HK-2 (cell line): ENCODE data around the gene PAX5.

ENCODE experiments used
- DNase-seq: peaks from one replicate; pipeline ENCODE4 v3.0.0-alpha.2; 2018; ENCODE audit not compliant: unreplicated experiment

PAX5 gene

DNA sequence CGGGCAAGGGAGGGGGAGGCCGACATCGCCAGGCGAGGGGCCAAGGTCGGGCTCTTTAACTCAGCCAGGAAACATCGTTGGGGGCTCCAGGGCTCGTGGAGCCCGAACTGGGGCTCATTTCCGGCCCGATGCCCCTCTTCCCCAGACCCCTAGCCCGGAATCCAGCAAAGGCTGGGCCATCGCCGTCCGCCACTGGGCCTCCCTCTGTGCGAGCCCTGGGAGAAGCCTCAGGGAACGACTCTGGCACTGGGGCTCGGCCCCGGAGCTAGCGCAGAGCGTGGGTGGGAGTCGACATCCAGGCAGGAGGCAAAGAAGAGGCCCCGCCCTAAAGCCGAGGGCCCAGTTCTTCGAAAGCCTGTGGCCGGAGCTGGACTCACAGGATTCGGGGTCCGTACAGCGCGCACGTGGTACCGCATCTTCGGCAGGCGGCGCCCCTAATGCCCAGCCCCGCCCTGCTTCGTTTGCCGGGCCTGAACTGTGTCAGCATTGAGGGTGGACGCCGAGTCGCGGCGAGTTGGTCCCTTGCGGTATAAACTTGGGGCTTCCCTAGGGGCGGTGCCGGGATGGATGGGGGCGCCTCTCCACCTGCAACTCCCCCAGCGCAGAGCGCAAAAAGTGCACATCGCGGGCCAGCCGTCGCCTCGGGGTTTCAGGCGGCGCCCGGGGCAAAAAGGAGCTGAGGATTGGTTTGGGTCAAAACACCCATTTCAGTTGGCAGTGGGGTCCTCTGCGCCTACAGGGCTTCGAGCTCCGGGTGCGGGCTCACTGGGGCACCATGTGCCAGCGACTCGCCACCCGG is 3.6 kb upstream of the PAX5 start:
- DNase-seq, result peak; percentile 42

DNA sequence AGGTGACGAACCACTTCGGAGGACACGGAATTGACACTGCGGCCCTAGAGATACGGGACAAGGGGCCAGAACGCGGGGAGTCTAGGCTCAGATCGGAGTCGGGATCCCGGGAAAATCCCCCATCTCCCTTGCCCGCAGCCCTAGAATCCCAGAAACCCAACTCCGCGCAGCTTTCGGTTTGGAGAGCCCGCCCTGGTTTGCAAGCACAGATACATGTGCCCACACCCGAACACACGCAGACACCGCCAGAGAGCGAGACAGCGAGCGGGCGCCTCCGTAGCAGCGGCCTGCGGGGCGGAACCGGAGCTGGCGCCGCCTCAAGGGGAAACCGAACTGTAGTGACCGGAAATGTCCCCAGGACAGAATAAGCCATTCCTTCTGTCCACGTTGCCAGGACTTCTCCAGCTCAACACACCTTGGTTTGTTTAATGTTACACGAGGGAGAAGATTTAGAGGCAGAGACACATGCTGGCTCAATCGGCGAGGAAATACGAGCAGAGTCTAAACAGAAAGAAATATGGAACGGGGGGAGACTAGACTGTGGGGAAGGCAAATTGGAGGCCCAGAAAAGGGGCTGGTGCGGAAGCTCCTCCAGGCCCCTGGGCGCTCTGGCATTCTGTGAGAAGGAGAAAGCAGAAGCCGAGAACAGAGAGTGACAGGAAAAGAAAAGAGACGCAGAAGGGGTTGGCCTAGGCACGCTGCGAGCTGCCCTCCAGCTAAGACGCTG is 2.9 kb upstream of the PAX5 start:
- DNase-seq, result peak; percentile 53

DNA sequence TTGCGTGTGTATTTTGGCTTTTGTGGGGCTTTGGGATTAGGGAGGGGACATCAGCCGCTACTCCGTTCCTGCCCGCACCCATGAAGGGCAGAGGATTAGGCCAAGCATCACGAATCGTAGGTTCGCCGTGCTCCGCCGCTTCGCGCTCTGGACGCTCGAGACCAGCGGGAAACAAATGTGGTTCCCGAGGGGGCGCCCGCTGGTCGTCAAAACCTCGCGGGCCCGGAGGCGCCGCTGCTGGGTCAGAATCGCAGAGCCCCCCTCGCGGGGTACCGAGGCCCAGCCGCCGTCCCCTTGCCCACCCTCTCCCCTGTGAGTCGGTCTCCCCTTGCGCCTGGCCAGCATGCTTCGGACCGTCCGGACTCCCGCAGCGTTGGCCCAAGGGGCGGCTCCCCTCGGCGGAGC is 2.3 kb upstream of the PAX5 start:
- no peak for DNase-seq

DNA sequence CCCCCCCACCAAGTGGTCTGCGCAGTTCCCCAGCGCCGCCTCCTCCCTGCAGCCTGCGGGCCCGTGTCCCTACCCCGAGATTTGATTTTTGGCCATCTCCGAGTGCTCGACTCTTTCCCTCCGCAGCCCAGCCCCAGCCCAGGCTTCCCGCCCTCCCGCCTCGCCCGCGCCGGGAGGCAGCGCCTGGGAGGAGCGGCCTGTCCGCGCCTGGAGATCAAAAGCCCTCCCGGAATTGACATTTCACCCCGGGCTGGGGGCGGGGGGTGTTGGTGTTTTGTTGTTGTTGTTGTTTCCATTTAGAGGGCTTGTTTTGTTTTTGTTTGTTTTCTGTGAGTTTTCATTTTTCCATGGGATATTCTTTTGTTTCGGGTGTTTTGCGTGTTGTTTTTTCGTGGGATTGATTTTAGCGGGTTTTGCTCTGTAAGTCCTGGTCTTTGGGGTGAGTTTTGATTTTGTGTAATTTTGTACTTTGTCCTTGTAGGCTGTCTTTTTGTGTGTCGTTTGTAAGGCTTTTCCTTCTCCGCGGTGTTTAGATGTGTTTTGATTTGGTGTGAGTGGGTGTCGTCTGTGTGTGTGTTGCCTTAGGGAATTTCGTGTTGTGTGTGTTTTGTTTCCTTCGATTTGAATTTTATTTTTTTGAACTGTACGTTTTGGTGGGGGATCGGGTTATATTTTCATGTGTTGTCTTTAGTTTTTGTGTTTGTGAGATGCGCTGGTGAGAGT is 1.7 kb upstream of the PAX5 start:
- no peak for DNase-seq

GRCh38 chr9:37034938-37035647 is 1.0 kb upstream of the PAX5 start:
- DNase-seq, result no peak

DNA sequence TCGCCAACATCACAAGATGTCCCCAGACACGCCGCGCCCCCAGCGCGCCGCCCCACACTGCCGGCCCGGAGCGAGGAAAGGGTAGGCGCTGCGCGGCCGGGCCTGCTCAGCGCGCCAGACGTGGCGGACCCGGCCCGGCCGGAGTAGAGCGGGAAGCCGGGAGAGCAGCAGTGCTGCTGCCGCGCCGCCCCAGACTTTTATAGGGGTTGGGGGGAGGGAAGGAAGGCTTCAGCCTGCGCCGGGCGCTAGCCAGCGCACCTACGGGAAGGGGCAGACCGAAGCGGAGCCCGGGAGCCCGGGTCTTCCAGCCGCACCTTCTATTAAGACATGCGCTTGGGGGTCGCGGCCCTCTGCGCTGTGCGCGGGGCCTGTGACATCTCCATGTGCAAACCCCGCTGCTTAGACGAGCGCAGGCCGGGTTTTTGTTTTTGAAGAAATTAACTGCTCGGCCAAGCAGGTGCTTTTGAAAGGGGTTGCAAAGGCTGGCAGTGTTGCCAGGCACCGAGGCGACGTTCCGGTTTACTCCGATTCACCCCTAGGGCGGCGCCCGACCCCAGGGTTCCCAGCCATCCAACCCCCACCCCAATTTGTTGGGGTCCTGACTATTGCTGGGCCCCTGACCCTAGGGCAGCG is 353 bp upstream of the PAX5 start:
- DNase-seq, result peak; percentile 18

DNA sequence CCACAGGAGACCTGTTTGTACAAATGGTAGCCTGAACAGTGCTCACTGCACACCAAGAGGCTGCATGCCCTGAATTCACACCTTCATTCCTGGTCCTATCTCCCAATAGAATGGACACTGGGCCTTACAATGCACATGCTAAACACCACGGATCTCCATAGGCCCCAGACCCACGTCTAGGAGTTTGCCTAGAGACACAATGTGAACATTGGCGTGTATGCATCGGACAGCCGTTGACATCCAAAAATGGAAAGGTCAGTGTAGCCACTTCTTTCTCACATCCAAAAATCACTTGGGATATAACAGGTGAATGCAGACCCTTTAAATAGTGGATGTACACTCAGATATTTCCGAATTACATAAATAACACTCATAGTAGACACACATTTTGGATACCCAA is 927 bp downstream of the PAX5 start:
- no peak for DNase-seq

DNA sequence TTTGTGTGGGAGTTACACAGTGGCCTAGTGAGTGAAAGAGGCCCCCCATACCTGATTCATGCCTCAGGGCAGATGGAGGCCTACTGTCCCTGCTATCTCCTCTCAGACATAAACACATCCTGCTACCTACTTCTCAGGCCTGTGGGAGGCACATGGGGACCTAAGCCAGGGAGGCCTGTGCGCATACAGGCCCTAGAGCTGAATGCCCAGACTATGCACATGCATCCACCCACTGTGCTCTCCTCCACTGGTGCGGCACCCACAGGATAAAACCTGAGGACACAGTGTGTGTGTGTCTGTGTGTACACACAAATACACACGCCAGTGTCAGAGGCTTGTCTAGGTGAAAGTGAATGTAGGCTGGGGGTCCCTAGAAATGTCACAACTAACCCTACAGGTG is 1.4 kb downstream of the PAX5 start:
- DNase-seq, result no peak

DNA sequence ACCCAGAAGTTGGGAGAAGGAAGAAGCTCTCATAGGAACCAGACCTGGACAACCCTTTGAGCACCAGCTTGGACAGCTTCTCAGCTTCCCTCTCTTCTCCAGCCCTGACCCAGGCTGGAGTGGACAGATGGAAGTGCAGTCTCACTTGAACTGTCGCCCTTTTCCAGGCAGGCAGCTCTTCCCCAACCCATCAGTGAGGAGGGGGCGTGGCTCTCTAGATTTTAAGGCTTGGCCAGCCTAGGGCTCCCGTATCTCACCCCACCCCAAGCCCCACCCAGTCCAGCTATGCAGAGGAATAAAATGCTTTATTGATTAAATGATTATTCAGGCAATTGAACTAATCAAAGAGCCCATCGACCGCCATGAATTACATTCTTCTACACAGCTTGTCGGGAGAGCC is 2.2 kb downstream of the PAX5 start:
- no peak for DNase-seq

DNA sequence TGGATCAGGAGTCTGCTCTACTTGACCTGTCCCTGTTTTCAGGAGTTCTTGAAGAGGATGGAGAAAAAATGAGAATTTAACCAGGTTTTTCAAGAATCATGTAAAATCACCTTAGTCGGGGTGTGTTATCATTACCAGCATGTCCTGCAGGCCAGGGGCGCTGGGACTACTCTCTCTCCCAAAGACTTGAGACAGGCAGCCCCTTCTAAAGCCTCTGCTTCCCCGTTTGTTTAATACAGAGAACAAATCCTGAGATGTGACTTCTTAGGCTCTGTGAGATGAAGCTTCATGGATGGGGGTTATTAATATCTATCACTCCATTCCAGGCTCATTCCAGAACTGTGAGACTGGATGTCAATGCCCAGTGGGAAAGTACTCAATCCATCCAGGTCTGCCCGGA is 3.0 kb downstream of the PAX5 start:
- DNase-seq, result no peak

DNA sequence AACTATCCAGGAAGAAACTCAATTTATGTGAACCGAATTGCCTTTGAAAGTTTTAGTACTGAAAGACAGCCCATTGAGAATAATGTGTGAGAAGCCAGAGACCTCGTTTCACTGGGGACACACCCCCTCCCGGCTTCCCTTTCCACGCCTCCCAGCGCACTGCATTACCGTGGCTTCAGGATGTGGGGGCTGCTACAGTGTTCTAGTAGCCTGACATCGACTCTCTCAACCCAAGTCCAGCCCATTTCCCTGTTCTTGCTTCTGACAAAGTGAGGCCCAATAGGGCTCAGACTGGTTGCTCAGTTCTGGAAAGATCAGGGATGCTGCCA is 3.5 kb downstream of the PAX5 start:
- DNase-seq, result no peak

DNA sequence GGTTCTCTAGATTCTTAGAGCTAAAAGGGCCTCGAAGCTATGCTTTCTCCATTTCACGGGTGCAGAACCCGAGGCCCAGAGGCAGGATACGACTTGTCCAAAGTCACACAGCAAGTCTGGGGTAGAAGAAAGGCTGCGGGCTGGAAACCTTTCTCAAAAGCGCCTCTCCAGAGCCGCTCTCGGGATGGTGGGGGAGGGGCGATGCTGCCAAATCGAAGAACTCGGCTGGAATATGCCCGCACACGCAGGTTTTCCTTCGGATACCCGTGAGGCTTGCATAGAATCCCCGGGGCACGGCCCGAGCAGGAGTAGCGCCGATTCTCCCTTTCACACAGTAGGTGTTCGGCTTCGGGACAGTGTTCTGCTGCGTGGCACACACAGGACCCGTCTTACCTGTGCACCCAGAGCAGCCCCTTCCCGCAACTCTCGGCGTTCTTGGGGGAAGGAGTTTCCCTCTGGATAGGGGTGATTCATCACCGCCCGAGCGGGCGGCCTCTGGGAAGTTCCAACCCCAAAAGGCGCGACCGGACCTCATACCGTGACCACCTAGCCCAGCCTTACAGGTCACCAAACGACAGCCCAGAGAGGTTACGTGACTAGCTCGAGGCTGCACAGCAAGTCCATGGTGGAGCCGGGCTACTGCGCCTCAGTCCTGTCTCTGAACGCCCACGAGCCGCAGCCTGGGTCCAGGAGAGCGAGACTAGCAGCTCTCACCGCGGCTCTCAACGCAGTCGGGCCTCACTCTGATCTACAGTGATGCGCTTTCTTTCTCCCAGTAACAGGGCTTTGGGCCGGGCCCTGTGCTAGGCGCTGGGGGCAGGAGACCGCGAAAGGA is 4.1 kb downstream of the PAX5 start:
- no peak for DNase-seq

DNA sequence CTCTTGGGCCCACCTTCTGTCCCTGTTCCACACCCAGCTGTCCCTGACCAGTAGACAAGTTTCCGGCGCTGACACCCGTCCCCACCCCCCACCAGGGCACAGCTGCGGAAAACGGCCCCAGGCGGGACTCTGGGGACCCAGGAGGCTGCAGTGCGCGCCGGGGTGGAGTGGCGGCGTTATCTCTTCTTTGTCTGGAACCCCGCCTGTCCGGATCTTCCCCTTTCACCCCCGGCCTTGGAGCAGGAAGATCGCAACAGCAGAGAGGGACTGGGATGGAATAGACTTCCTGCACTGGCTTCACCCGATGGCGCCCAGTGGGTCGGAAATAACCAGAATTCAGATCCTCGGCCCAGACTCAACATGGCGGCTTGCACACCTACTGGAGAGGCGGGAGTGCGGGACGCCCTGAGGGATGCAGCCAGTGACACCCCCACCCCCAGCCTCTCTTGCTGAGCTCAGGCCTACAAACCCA is 4.7 kb downstream of the PAX5 start:
- no peak for DNase-seq

GRCh38 chr9:37028420-37029031 is 5.5 kb downstream of the PAX5 start:
- no peak for DNase-seq

DNA sequence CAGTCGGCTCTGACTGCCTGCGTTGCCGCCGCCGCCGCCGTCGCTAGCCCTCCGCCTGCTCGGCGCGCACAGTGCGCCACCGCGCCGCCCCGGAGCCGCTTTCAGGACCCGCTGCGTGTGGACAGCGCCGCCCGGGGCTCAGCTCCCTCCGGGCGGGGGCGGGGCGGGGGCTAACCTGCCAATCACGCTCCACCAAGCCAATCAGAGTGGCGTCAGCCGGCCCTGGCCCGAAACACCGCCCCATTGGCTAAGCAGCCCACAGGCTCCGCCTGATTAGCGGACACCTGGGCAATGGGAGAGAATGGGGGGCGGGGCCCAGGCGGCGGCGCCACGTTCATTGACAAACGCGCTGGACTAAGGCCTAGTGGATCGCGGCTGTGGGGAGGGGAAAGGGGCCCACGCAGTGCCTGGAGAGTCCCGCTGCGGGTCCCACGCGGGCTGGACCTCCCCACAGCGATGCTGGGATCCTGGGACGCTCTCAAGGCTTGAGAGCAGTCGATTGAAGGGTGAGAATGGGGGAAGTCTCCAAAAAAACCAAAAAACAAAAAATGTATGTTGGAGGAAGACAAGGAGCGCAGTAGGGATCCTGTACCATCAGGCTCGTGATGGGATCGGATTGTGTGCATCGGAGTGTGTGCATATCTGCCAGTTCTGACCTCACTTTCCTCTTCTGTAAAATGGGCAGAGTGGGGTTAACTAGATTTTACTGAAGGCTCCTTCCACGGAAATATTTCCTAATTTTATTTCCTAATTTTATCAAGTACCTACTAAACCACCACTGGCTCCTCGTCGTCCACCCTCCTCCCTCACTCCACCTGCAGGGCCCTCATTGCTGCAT is 6.3 kb downstream of the PAX5 start:
- peak; percentile 90 for DNase-seq

DNA sequence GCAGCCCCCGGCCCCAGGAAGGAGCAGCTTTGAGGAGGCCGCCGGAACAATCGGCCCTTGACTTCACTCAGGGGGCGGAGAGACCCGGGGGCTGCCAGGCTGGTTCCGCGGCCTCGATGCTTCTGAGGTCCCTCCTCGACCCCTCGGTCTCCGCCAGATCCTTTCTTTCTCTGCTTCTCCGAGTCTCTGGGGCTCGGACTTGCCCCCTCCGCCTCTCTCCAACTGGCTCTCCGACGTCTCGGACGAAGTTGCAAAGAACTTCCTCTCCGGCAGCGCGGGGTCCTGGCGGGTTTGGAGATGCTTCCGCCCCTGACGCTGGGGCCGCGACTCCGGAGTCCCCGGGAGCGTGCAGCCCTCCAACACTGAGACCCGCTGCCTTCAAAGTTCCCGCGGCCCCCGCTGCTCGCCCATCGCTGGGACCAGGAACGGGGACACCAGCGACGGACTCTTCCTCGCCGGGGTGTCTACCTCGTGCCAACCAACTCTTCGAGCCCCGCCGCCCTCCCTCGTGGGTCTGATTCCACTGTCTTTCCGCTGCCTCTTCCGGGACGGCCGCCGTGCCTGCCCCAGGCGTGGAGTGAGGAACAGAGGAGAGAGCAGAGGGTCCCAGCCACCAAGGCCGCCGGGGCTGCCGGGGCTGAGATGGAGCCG is 7.0 kb downstream of the PAX5 start:
- no peak for DNase-seq

DNA sequence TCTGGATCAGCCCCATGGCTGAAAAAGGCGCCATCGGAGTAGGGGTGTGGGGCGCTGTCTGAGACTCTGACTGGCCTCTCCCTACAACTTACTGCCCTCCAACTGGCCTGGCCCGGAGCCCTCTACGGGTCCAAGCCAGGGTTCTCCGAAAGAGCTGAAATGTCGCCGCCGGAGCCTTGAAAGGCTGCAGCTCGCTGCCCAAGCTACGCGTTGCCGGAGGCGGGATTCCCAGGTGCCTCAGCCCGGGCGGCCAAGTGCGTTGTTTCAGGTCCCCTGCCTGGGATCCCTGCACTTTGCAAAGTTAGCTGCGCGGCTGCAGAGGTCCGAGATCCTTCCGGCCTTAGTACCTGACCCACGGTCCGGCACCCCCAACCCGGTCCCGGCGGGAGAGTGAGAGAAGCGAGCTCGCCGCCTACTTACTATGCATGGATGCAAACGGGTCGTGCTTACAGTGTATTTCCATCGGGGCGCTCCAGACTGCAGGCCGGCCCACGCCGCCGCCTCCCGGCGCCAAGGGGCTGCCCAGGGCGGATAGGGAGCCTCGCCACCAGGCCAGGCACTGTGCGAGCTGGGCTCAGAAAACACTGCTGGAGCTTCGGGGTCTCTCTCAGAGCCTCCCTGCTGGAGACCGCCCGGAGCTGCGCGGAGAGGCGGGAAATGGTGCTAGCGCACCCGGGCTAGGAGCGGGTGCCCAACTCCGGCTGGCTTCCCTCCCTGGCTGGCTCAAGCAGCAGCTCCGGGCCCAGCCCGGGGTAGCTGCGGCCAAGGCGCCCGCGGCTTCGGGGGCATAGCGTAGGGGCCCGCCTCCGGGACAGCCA is 7.7 kb downstream of the PAX5 start:
- no peak for DNase-seq

DNA sequence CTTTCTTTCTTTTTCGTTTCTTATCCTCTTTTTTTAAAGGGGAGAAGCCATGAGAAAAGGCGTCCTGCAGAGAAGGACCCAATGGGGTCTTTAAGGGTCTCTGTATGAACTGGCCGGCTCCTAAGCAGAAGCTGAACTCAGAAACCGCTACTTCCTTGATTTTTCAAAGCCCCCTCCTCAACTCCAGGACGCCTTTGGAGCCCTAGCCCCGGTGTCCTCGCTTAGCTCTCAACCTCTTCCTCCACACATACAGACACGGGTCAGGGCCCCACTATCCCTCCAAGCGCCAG is 8.3 kb downstream of the PAX5 start:
- DNase-seq, result no peak
